H1 (cell line): ENCODE results near the gene MANBA. TPM values are rescaled to one million over a fixed set of nuclear protein-coding genes. Genes with fewer than 3 reads are reported as not detected.

Experiments
- BRCA1 ChIP-seq: IDR thresholded peaks from 2 replicates; pipeline ENCODE4 v1.6.1; 2012; ENCODE audit warnings: low read depth, low read length, improper control_type of control experiment
- JUND ChIP-seq: IDR thresholded peaks from 2 replicates; pipeline ENCODE4 v1.6.1; 2011; ENCODE audit warnings: mild to moderate bottlenecking, improper control_type of control experiment, low read length
- polyA plus RNA-seq, 7 experiments: library from polyadenylated mRNA; depleted of rRNA in 3 of 7; stranded (reverse) in 5 of 7; unstranded in 2 of 7; fragments of >200 nt in 5 of 7; fragments of 200-250 nt in 2 of 7; gene quantifications; 1 replicate in 5 of 7; 2 replicates in 1 of 7; 4 replicates in 1 of 7; pipeline versions ENCODE4 v1.2.1 to v1.2.3, GENCODE V29; 2011 to 2013; ENCODE audit warnings: missing spikeins in 2 of 7, mixed read lengths in 2 of 7
- total RNA-seq: library from RNA; stranded (reverse); fragmentation: NEBNext Ultra II Directional; extraction: Animal tissue kit (Norgen Biotek cat#: 25700); gene quantifications from 2 replicates; pipeline ENCODE4 v1.2.1, GENCODE V29; 2021
- TF ChIP-seq, protein P1 (sequence below): fragments of 300-600 bp; sonication (generic); IDR thresholded peaks from 2 replicates; pipeline ENCODE4 v1.7.1; 2012; ENCODE audit warnings: low read length, moderate library complexity, mild to moderate bottlenecking, inconsistent platforms; ENCODE audit not compliant: insufficient replicate concordance

Gene MANBA
- total and polyA plus RNA-seq, 2 of the 8 experiments (the other 6 are each of a cell fraction or from before 2014, with no cell fraction given) = 22.9 to 27.8 TPM

DNA sequence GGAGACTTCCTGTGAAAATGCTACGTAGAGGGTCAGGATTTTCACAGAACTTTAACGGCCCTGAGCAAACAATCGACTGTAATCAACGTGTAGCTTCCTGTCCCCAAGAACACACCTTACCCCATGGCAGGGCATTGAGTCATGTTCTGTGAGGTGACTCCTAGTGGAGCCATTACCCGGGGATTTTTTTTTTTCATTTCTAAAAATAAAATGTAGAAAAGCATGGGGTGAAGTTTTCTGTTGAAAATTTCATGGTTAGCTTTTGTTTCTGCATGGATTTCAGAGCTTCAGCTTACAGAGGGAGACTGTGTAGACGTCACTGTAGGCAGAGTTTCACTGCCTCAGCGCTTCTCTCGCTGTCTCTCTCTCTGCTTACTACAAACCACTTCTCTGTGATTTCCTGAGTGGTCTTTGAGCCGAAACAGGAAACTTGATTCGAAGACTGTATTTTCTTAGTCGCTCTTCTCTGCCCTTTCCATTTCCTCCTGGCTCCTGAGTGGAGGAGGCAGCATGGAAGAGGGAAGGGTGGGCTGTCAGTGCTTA is 147.9 kb downstream of the MANBA start (continued):
- TF ChIP-seq, protein P1, sequence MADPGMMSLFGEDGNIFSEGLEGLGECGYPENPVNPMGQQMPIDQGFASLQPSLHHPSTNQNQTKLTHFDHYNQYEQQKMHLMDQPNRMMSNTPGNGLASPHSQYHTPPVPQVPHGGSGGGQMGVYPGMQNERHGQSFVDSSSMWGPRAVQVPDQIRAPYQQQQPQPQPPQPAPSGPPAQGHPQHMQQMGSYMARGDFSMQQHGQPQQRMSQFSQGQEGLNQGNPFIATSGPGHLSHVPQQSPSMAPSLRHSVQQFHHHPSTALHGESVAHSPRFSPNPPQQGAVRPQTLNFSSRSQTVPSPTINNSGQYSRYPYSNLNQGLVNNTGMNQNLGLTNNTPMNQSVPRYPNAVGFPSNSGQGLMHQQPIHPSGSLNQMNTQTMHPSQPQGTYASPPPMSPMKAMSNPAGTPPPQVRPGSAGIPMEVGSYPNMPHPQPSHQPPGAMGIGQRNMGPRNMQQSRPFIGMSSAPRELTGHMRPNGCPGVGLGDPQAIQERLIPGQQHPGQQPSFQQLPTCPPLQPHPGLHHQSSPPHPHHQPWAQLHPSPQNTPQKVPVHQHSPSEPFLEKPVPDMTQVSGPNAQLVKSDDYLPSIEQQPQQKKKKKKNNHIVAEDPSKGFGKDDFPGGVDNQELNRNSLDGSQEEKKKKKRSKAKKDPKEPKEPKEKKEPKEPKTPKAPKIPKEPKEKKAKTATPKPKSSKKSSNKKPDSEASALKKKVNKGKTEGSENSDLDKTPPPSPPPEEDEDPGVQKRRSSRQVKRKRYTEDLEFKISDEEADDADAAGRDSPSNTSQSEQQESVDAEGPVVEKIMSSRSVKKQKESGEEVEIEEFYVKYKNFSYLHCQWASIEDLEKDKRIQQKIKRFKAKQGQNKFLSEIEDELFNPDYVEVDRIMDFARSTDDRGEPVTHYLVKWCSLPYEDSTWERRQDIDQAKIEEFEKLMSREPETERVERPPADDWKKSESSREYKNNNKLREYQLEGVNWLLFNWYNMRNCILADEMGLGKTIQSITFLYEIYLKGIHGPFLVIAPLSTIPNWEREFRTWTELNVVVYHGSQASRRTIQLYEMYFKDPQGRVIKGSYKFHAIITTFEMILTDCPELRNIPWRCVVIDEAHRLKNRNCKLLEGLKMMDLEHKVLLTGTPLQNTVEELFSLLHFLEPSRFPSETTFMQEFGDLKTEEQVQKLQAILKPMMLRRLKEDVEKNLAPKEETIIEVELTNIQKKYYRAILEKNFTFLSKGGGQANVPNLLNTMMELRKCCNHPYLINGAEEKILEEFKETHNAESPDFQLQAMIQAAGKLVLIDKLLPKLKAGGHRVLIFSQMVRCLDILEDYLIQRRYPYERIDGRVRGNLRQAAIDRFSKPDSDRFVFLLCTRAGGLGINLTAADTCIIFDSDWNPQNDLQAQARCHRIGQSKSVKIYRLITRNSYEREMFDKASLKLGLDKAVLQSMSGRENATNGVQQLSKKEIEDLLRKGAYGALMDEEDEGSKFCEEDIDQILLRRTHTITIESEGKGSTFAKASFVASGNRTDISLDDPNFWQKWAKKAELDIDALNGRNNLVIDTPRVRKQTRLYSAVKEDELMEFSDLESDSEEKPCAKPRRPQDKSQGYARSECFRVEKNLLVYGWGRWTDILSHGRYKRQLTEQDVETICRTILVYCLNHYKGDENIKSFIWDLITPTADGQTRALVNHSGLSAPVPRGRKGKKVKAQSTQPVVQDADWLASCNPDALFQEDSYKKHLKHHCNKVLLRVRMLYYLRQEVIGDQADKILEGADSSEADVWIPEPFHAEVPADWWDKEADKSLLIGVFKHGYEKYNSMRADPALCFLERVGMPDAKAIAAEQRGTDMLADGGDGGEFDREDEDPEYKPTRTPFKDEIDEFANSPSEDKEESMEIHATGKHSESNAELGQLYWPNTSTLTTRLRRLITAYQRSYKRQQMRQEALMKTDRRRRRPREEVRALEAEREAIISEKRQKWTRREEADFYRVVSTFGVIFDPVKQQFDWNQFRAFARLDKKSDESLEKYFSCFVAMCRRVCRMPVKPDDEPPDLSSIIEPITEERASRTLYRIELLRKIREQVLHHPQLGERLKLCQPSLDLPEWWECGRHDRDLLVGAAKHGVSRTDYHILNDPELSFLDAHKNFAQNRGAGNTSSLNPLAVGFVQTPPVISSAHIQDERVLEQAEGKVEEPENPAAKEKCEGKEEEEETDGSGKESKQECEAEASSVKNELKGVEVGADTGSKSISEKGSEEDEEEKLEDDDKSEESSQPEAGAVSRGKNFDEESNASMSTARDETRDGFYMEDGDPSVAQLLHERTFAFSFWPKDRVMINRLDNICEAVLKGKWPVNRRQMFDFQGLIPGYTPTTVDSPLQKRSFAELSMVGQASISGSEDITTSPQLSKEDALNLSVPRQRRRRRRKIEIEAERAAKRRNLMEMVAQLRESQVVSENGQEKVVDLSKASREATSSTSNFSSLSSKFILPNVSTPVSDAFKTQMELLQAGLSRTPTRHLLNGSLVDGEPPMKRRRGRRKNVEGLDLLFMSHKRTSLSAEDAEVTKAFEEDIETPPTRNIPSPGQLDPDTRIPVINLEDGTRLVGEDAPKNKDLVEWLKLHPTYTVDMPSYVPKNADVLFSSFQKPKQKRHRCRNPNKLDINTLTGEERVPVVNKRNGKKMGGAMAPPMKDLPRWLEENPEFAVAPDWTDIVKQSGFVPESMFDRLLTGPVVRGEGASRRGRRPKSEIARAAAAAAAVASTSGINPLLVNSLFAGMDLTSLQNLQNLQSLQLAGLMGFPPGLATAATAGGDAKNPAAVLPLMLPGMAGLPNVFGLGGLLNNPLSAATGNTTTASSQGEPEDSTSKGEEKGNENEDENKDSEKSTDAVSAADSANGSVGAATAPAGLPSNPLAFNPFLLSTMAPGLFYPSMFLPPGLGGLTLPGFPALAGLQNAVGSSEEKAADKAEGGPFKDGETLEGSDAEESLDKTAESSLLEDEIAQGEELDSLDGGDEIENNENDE = no peak
- TF ChIP-seq BRCA1 (no peak), JUND (no peak)
